Activated effector memory CD4-positive, alpha-beta T cell treated with Interleukin-2 at 50 U/mL for 16 hours (primary cell): ENCODE measurements around the gene CMTM8.

Experiments used
- DNase-seq: peaks from one replicate; pipeline ENCODE4 v3.0.0-alpha.2; 2020

The CMTM8 gene

DNA sequence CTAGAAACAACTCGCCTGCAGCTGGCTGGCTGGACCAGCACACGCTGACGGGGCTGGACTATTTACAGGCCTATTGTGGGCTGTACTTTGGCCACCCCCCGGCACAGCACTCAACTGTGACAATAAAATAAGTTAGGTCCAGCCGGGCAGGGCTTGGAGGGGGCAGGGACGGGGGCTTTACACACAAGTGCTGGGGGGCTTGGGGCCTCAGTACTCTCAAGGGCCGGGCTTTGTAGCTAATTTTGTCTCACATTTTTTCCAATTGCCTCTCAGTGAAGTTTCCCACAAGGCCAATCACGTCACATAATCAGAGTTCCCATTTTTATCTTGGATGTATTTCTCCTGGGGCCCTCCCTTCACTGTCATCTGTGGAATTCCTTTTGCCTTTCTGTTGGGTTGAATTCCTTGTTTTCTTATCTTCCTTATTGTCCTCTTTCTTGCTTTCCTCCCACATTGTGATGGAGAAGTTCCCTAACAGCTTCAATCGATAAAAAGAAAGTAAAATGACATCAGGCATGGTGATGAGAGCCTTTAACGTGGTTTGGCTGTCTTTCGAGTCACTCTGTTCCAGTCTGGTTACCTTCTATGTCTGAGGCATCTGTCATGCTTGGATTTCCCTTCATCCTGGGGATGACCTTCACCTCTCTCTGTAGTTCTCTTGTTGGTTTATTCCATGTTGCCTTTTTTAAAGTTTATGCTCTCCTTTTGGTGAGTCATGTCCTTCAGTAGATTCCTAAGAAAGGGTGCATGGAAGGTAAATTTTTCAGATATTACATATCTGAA lies 109.1 kb downstream of the CMTM8 start:
- DNase-seq: no peak

DNA sequence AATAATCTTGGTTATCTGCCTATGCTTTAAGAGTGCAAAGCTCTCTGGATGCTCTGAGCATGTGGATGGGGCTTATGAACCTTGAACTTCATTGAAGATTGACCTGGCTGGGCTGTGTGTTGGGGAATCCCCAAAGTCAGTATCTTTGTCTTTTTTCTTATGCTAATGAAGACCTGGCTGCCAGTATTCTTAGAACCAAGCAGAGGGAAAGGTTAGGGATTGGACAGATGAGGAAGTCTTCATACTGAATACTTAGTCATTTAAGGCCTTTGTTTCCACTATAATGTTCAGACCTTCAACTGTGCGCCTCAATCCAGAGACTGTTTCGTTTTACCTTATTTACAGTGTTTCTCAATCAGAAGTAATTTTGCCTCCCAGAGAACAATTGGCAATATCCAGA lies 110.7 kb downstream of the CMTM8 start:
- no peak for DNase-seq

DNA sequence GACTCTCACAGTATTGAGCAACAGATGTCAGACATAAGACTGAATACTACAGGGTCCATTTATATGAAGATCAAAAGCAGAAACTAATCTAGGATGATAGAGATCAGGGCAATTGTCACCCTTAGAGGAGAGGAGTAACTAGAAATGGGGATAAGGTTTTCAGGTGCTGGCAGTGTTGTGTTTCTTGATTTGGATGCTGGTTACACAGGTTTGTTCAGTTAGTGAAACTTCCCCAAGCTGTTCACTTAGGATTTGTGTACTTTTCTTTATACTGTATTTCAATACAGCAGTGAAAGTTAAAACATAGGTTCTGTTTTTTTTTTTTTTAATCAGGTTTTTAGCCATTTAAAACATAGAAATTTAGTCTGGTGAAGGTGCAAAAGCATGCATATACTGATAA lies 114.1 kb downstream of the CMTM8 start:
- no peak for DNase-seq

DNA sequence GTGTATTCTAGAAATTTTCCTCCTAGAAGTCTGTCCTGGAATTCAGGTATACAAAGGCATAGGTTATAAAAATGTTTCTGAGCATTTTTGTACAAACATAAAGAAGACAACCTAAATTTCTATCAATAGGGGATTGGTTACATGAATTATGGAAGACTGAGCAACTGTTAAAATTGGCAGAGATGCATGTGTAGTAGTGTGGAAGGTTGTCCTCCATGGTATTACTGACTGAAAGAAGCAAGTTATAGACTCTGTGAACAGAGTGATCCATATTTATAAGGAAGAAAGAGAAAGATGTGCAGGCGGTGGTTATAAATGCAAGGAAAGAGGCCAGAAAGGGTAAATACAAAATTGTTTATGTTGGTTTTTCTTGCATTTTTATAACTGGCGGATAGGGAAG lies 114.9 kb downstream of the CMTM8 start:
- no peak for DNase-seq

DNA sequence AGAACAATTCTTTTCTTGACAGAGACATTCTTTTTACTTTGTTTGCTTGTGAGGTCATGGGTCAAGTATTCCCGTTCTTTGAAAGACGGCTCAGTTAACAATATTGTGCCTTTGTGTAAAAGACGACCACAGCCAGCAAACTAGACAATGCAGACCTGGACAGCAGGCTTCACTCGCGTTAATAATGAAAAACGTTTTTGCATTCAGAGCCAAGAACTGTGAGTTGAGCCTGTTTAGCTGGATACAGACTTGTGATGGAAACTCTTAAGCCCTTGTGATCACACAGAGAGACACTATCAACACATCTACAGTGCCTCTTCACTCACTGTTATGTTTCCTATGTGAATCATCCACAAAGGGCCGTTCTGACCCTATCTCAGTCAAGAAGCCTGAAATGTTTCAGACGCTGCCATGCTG lies 115.9 kb downstream of the CMTM8 start:
- no peak for DNase-seq

DNA sequence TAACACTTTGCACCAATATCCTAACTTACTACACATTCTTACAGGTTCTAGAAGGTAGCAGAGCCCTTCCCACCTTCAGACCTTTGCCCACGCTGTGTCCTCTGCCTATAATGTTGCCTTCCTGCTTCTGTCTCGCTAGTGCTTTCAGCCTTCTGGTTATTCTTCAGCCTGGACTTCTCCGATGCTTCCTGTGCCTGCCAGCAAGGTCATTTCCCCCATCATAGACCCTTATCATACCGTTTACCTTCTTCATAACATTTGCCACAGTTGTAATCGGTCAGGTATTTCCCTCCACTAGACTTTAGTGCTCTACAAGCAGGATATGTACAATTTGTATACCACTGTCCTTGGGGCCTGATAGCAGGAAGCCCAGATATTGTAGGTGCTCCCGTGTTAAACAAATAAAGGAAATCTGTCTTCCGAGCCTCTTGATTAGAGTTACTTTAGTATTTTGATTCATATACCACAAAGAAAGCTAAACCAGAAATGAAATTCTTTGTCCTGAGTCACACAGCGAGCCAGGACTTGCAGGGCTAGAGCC lies 117.3 kb downstream of the CMTM8 start:
- no peak for DNase-seq

DNA sequence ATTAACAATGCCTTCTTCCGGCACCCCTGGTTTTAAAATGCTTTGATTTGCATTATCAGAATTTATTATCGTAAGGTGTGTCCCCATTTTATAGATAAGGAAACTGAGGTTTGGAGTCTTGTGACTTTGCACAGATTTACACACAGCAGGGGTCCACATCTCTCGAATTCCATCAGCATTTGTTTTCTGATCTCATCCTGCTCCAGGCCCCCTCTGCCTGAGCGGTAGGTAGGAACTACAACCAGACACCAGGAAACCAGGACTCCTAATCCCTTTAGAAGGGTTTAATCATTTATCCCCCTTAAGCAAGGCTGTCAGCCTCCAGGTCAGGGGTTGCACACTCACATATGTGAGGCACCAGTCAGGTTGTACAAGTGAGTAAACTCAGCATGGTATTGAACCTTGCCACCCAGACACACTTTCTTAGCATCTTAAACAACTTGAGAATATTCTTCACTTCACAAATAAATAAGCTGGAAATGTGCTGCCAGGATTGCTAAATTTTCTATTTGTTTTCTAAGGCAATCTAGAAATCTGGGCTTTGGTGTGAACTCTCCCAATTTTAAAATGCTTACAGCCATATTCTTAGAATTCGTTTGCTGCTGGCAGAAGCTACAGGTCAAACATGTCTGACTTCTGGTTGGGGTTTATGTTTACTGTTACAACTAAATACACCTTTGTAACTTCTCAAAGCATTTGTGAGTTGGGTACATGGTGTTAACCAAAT lies 121.4 kb downstream of the CMTM8 start:
- DNase-seq: no peak

DNA sequence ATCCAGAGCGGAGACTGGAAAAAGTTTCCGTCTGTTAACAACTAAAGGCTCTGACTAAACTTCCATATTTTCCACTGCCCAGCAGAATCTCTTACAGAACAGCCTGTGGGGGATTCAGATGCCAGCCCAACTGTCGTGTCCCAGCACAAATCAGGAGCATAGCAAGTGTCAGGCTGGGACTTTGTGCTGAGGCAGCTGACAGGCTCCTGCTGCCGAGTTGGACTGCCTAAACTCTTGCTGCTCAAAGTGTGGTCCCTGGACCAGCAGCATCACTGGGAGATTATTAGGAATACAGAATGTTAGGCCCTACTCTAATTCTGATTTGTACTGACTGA lies 122.0 kb downstream of the CMTM8 start:
- no peak for DNase-seq

DNA sequence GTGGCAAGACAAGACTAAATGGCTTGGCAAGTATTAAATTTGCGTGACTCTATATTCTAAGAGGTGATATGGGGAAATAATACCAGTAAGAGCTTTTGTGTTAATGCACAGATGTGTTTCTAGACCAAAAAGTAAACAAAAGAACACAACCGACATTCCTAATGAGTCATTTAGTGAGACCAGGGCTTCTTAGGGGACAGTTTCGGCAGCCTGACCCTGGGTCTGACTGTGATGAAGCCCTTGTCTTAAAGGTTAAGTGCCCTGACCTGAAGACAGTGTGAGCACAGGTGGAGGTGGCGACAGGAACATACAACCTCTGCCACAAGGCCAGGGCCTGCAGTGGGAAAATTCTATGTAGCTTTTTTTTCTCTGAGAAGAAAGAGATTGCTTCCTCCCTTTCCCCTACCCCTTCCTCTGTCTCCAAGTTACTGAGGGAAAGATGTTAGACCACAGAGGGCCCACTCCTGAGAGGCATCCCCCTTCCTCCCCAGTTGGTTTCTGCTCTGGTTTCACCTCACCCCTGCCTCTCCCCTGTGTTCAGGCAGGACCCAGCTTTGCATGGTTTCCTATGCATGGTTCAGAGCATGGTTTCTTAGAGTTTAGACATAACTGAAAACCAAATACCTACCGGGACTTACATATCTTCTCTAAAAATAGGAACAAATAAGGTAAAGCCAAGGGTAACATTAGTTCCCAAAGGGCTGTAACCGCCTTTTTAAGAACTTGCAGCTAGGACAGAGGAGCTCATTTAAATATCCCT lies 128.3 kb downstream of the CMTM8 start:
- no peak for DNase-seq

DNA sequence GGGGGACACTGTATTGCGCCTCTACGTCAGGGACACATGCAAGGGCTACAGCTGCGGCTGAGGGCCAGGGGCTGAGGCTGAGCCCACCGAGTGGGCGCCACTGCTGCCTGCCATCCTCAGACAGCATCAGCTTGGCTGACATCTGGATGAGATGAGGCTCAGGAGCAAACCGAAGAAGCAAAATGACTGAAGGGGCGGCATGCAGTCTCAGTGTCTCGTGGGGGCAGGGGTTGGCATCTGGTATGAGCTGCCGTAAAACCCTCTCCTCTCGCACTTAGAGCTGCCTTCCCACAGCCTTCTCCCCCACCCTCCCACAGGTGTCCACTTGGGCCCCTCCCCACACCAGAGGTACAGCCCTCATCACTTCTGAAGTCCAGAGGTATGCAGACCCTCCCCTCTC lies 129.0 kb downstream of the CMTM8 start:
- no peak for DNase-seq

DNA sequence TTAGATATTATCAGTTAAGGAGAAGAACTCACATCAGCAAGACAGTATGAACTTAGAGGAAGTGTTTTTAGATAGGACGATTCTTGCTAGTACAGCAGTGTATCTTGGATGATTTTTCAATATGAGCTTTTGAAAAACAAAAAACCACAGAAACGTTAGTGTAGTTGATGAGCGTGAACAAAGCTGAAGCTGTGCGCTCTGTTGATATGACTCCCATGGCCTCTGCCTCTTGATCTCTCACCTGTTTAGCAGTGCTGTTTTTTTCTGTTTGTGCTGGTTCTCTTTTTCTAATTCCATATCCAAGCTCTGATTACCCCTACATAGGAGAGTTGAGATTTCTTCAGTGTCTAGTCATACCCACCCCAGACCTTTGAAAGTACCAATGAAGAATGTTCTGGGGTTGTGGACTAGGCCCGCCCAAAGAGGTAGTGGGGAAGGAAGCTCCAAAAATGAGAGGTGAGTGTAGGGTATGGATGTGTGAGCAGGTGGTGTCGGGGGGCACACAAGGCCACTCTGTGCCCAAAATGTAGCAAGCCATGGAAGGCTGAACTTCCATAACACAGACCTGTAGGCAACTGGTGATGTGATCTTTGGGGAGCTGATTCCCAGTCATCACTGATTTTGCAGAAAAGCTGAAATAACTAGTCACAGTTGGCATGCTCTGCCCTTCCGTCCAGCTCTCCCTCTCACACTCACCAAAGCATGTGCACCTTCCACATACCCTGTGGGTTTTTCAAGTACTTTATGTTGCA lies 133.2 kb downstream of the CMTM8 start:
- no peak for DNase-seq

DNA sequence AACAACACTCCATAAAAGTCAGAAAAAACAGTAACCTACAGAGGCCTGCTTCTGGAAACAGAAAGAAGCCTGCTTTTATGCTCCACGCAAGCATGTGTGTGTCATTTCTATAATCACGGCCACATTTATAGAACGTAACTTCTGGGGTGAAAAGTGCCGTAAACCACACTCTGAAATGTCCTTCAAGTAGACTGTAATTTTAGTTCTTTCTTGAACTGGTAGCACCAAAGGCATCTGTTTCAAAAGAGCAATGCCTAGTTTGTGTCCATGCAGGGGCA lies 133.7 kb downstream of the CMTM8 start:
- no peak for DNase-seq

DNA sequence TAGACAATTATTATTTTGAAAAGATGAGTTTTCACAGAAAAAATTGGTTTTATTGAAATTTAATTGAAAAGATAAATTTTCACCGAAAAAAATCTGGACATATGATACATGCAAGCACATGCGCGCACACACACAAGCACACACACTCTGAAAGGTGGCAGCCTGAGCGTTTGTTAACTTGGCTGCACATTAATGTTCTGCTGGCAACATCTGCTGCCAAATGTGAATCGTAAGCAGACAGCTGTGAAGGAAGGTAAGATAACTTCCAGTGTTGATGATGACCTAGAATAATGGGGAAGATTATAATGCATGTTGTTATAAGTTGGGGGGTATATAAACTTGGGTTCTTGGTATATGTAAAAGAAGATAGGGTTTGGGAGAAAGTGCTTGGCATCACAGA lies 134.8 kb downstream of the CMTM8 start:
- no peak for DNase-seq

DNA sequence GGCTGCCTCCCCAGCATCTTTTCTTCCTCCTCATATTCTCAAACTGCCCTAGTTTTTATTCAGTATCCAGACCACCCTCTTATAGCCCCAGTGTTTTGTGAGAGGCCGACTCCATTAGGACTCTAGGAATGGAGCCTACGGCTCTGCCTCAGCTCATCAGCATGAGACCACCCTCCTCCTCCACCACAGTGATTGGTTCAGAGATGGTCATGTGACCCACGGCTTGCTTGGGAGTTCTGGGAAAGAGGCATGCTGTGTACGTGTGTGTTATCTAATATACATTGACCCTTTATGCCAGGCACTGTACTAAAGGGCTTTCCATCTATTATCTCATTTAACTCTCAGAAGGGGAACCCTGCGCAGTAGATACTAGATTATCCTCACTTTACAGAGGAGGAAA lies 135.4 kb downstream of the CMTM8 start:
- DNase-seq: no peak

DNA sequence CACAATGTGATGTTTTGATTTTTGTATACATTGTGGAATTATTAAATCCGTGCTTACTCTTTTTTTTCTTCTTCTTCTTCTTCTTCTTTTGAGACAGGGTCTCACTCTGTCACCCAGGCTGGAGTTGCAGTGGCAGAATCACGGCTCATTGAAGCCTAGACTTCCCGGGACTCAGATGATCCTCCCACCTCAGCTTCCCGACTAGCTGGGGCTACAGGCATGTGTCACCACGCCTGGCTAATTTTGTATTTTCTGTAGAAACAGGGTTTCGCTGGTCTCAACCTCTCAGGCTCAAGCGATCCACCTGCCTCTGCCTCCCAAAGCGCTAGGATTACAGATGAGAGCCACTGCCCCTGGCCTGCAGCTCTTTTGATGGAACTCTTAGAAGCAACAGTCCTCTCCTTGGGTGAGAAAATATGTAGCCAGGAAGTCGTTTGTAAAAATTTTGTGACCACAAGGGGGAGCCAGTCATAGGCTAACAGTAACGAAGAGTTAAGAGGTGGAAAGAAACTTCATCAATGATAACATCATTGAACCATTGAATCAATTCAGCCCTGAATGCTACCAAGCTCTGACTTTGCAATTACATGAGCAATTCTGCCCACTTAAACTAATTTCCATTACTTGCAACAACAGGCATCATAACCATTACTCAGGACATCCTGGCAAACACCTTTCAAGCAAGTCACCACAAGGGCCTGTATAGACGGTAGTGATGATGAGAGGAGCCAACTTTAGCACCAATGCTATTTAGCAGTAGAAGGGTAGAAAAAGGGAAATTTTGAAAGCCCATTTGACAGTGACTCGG lies 136.5 kb downstream of the CMTM8 start:
- peak; percentile 22 for DNase-seq

DNA sequence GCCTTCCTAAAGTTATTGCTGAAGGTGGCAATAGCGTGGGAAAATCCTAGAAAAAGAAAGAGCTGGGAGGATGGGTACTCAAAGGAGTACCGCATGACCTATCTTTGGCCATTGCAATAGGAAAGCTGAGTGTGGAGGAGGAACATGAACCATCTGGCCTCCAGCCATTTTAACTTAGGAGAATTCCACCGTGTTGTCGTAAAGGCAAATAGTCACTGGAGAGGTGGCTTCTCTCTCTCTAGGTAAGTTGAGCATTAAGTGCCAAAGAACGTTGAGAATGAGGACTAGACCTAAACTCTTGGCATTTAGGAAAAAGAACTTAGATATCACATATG lies 137.1 kb downstream of the CMTM8 start:
- no peak for DNase-seq

DNA sequence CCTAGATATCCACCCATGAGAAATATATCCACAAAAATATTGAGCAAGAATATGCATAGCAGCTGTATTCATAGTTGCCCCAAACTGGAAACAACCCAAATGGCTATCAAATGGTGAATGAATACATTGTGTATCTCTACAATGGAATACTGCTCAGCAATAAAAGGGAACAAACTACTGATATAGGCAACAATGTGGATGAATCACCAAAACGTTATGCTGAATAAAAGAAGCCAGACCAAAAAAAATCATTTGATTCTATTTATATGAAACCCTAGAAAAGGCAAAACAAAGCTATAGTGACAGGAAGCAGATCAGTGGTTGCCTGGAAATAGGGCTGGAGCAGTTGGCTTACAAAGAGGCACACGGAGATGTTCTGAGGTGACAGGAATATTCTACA lies 137.6 kb downstream of the CMTM8 start:
- DNase-seq: no peak

DNA sequence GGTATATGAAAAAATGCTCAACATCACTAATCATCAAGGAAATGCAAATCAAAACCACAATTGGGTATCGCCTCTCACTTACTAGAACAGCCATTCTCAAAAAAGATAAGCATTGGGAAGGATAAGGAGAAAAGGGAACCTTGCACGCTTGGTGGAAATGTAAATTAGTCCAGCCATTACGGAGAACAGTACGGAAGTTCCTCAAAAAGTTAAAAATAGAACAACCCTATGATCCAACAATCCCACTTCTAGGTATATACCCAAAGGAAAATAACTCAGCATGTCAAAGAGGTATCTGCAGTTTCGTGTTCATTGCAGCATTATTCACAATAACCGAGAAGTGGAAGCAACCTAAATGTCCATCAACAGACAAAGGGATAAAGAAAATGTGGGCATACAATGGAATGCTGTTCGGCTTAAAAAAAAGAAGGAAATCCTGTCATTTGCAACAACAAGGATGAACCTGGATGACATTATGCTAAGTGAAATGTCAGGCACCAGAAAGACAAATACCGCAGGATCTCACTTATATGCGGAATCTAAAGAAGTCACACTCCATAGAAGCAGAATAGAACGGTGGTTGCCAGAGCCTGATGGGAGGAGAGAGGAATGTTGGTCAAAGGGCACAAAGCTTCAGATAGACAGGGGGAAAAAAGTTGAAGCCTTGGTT lies 141.5 kb downstream of the CMTM8 start:
- no peak for DNase-seq

DNA sequence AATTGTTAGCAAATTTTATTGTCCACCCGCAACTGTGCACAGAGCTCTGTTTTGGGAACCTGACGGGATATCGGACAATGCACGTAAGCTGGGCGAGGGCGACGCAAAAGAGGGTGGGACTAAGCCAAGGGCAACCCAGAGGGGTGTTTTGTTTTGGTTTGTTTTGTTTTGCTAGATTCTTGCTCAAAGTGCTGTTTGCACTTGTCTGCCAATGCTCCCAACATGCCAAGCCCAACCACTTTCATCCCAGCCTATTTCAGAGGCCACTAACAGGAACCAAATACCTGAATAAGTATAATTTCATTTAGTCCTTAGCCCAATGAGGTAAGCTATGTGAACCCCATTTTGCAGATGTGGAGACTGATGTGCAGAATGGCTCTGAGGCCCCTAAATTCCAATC lies 143.4 kb downstream of the CMTM8 start:
- no peak for DNase-seq

DNA sequence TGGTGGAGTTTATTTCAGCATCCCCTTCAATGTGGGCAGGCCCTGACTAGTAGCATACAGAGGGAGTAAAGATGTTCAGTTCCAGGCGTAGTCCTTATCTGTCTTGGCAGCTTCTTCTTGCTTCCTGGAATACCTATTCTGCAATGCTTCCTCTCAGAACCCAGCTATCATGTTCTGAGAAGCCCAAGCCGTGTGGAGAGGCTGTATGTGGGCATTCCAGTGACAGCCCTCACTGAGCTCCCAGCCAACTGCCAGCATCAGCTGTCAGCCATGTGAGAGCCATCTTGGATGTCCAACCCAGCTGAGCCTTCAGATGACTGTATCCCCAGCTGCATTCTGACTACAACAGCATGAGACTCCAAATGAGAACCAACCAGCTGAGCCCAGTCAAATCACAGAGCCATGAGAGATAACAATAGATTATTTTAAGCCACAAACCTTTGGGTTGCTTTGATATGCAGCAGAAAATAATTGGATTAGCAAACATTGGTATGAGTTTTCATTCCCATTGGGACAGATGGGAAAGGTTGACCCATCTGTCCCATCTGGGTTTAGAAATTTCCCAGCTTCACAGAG lies 144.7 kb downstream of the CMTM8 start:
- DNase-seq: no peak

DNA sequence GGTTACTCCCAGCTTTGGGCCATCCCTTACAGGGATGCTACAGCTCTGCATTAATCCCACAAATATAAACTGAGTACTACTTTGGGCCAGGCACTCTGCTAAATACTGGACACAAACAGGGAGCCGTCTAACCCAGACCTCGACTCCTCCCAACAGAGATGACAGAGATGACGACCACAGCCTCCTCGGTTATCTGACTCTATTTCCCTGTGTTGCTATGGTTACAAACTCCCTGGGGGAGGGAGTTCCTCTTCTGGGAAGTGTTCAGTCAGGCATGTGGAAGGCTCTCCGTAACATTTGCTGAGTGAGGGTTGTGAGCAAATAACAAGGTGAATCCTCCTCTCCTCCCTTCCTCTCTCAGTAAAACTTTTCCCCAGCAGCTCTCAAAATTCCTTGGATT lies 146.5 kb downstream of the CMTM8 start:
- DNase-seq: no peak

DNA sequence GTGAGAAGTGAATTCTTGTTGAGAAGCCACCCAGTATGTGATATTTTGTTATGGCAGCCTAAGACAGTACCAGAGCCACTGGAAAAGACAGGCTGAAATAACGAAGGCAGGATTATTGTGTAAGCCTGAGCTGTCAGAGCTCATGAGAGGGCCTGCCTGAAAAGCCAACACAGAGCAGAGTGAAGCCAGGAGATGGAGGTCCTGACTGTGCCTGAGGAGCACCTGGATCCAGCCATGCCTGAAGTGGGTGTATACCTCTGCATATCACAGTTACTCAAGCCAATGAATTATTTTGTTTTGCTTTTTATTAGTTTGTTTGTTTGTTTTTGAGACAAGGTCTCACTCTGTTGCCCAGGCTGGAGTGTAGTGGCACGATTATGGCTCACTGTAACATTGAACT lies 149.0 kb downstream of the CMTM8 start:
- no peak for DNase-seq
